ENCODE measurements around the gene FER1L5. TPM values are rescaled to one million over a fixed set of nuclear protein-coding genes. Genes with fewer than 3 reads are reported as not detected.

The FER1L5 gene
- total RNA-seq, 1 donor from 2014 or later = 0.51 TPM

DNA sequence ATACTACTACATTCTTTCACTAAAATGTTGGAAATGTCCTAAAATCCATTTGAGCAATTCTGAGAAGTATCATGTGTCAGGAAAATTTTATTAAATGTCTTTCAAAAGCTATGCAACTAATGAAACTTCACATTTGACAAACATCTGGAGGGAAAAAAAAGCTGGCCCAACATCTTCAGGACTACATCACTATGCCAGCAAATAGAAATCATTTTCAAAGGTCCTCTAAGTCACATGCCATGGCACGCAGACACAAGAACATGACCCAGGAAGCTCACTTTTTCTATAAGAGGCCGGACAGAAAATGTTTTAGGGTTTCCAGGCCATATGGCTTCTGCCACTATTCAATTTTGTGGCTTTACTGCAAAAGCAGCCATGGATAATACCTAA, 16.0 kb upstream of the FER1L5 start:
- Mint-ChIP-seq H3K27me3 (ENCODE audit: unreplicated experiment) (peaks cover 2% of the 10 kb centered on the region), H3K4me3 (ENCODE audit: unreplicated experiment) (no peak overlapping the region), H3K36me3 (ENCODE audit: unreplicated experiment) (no peaks in the 10 kb centered on the region), H3K9me3 (ENCODE audit: unreplicated experiment) (no peaks in the 10 kb centered on the region), H3K4me1 (ENCODE audit: low read depth, unreplicated experiment) (peaks cover 3% of the 10 kb centered on the region), H3K27ac (ENCODE audit: unreplicated experiment) (no peak overlapping the region)
- DNase-seq = no peak
- TF ChIP-seq, protein P1, sequence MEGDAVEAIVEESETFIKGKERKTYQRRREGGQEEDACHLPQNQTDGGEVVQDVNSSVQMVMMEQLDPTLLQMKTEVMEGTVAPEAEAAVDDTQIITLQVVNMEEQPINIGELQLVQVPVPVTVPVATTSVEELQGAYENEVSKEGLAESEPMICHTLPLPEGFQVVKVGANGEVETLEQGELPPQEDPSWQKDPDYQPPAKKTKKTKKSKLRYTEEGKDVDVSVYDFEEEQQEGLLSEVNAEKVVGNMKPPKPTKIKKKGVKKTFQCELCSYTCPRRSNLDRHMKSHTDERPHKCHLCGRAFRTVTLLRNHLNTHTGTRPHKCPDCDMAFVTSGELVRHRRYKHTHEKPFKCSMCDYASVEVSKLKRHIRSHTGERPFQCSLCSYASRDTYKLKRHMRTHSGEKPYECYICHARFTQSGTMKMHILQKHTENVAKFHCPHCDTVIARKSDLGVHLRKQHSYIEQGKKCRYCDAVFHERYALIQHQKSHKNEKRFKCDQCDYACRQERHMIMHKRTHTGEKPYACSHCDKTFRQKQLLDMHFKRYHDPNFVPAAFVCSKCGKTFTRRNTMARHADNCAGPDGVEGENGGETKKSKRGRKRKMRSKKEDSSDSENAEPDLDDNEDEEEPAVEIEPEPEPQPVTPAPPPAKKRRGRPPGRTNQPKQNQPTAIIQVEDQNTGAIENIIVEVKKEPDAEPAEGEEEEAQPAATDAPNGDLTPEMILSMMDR (IDR thresholded peaks at IDR 0.05; ENCODE audit: partially characterized antibody, unreplicated experiment) = no peak

GRCh38 chr2:96631804-96632435, 10.6 kb upstream of the FER1L5 start:
- Mint-ChIP-seq H3K4me3 (ENCODE audit: unreplicated experiment) (no peak overlapping the region), H3K36me3 (ENCODE audit: unreplicated experiment) (no peaks in the 10 kb centered on the region), H3K27me3 (ENCODE audit: unreplicated experiment) (no peaks in the 10 kb centered on the region), H3K27ac (ENCODE audit: unreplicated experiment) (no peak overlapping the region), H3K4me1 (ENCODE audit: low read depth, unreplicated experiment) (peaks cover 6% of the 10 kb centered on the region), H3K9me3 (ENCODE audit: unreplicated experiment) (no peaks in the 10 kb centered on the region)
- no peak for DNase-seq
- TF ChIP-seq, protein P1 (IDR thresholded peaks at IDR 0.05; ENCODE audit: partially characterized antibody, unreplicated experiment) = no peak

DNA sequence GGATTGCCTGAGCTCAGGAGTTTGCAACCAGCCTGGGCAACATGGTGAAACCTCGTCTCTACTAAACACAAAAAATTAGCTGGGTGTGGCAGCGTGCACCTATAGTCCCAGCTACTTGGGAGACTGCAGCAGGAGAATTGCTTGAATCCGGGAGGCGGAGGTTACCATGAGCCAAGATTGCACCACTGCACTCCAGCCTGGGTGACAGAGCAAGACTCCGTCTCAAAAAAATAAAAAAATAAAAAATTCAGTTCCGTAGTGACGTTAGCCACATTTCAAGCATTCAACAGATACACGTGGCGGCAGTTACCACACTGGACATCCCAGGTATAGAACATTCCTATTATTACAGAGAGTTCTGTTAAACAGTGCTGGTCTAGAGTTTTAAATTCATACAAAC, 8.9 kb upstream of the FER1L5 start:
- Mint-ChIP-seq H3K4me3 (ENCODE audit: unreplicated experiment) (no peak overlapping the region), H3K9me3 (ENCODE audit: unreplicated experiment) (no peaks in the 10 kb centered on the region), H3K36me3 (ENCODE audit: unreplicated experiment) (no peaks in the 10 kb centered on the region), H3K27me3 (ENCODE audit: unreplicated experiment) (peaks cover 3% of the 10 kb centered on the region), H3K4me1 (ENCODE audit: low read depth, unreplicated experiment) (peaks cover 9% of the 10 kb centered on the region), H3K27ac (ENCODE audit: unreplicated experiment) (no peak overlapping the region)
- TF ChIP-seq, protein P1 (IDR thresholded peaks at IDR 0.05; ENCODE audit: partially characterized antibody, unreplicated experiment) = no peak
- no peak for DNase-seq

- Mint-ChIP-seq H3K36me3 (ENCODE audit: unreplicated experiment) (no peaks in the 10 kb centered on the region), H3K27me3 (ENCODE audit: unreplicated experiment) (peaks cover 3% of the 10 kb centered on the region), H3K9me3 (ENCODE audit: unreplicated experiment) (no peaks in the 10 kb centered on the region), H3K27ac (ENCODE audit: unreplicated experiment) (no peak overlapping the region), H3K4me1 (ENCODE audit: low read depth, unreplicated experiment) (peaks cover 7% of the 10 kb centered on the region), H3K4me3 (ENCODE audit: unreplicated experiment) (peak overlapping the region; percentile 94)
- TF ChIP-seq, protein P1 (IDR thresholded peaks at IDR 0.05; ENCODE audit: partially characterized antibody, unreplicated experiment) = no peak
- DNase-seq = no peak
Observed at GRCh38 chr2:96636551-96637171, 5.9 kb upstream of the FER1L5 start.

Measured in glutamatergic neuron (in vitro differentiated cells).